HUES64 (cell line): ENCODE results near the gene POU3F4. TPM values are rescaled to one million over a fixed set of nuclear protein-coding genes. Genes with fewer than 3 reads are reported as not detected.

Experiments used
- H3K27ac ChIP-seq: 2 replicates; pipeline ENCODE4 v1.7.0; 2013; ENCODE audit warnings: low read depth, low read length, inconsistent platforms
- H3K27me3 ChIP-seq: 2 replicates; pipeline ENCODE4 v1.6.1; 2013; ENCODE audit warnings: mild to moderate bottlenecking, low read length; ENCODE audit not compliant: insufficient read depth
- H3K36me3 ChIP-seq: 2 replicates; pipeline ENCODE4 v1.6.1; 2013; ENCODE audit warnings: mild to moderate bottlenecking, low read length; ENCODE audit not compliant: insufficient read depth
- H3K4me1 ChIP-seq: 2 replicates; pipeline ENCODE4 v1.6.1; 2013; ENCODE audit warnings: mild to moderate bottlenecking, low read length, moderate library complexity; ENCODE audit not compliant: insufficient read depth
- H3K4me3 ChIP-seq: 2 replicates; pipeline ENCODE4 v1.5.1; 2013; ENCODE audit warnings: mild to moderate bottlenecking, low read length, moderate library complexity
- H3K9ac ChIP-seq: 2 replicates; pipeline ENCODE4 v1.6.1; 2013; ENCODE audit warnings: mild to moderate bottlenecking, low read depth, low read length
- H3K9me3 ChIP-seq: 2 replicates; pipeline ENCODE4 v1.6.1; 2013; ENCODE audit warnings: low read depth, low read length; ENCODE audit not compliant: insufficient read depth
- WGBS: fragments of 150-250, 120-280 bp; methylation state at CpG from one replicate; pipeline ENCODE4 v1.1.7; 2013; ENCODE audit warnings: missing lambda C conversion rate; 5-methylcytosine and 5-hydroxymethylcytosine counted together
- polyA plus RNA-seq, 2 experiments: library from polyadenylated mRNA; stranded (reverse); fragments of 50-300 nt; gene quantifications; one replicate each; pipeline ENCODE4 v1.2.3, GENCODE V29; 2013

Gene POU3F4
- 0.95 TPM for polyA plus RNA-seq (2013, experiment 1 of 2)
- 2.3 TPM for polyA plus RNA-seq (2013, experiment 2 of 2)

DNA sequence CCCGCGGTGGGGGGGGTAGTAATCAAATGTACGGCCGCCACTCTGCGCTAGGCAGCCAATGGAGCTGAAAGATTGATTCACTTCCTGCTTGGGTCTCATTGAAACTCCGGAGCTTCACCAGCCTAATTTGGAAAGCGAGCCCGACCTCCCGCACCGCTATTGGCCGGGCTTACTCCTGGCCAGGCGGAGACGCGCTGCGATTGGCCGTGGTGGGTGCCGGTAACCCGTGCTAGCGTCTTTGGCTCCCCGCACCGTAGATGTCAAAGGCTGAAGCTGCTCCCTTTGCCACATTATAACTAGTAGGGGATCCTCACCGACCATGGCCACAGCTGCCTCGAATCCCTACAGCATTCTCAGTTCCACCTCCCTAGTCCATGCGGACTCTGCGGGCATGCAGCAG, at the start of gene POU3F4:
TSS of gene POU3F4 (plus strand) at position 285 of the 400 bp plus-strand sequence. CDS start at position 320, 35 bp downstream.
- Histone ChIP-seq H3K9me3 (no peaks in the 10 kb centered on the region), H3K9ac (no peak within 1 kb of the TSS), H3K27me3 (peaks cover 84% of the 10 kb centered on the region), H3K4me1 (peaks cover 27% of the 10 kb centered on the region), H3K27ac (no peak within 1 kb of the TSS), H3K36me3 (no peaks in the 10 kb centered on the region), H3K4me3 (peak within 1 kb of the TSS; percentile 52)
- WGBS = 64% methylated on average over 25 of the region's 25 CpGs

DNA sequence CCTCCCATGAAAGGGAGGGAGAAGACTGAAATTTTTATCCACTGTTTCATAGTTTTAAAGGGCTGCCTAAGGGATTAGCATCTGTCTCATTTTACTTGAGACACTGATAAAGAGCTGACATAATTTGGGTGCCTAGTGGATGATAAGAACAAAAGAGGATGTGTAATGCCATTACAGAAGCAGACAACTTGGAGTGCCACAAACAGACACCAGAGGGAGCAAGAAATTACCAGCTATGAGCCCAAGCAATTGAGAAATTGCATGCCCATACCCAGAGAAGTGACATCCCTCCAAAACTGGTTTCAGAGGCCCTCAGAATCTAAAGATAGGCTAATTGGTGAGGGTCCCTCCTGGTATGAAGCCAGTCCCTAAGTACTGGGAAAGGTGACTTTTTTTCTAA, 38.5 kb upstream of the POU3F4 start:
- H3K9me3 ChIP-seq = no peaks in the 10 kb centered on the region
- no peak overlapping the region for H3K9ac ChIP-seq
- no peaks in the 10 kb centered on the region for H3K27me3 ChIP-seq
- H3K4me1 ChIP-seq = no peaks in the 10 kb centered on the region
- H3K36me3 ChIP-seq = no peaks in the 10 kb centered on the region
- H3K27ac ChIP-seq = no peak overlapping the region
- H3K4me3 ChIP-seq = no peak overlapping the region

DNA sequence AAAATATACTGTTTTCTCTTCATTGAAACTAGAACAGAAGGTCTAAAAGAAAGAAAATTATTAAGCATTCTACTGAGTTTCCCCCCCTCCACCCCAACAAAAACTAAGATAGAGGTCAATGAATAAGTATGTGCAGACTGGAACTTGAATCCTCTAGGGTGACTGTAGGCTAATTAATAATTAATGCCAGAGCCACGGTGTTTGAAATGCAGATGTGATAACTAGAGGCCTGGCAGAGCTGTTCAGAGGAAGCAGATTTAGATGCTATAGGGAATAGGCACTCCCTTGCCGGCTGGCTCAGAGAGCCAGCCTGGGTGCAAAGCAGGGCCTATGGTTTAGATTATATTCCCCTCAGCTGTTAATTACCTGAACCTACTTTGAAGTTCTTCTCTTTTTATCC, 12.2 kb upstream of the POU3F4 start:
- H3K36me3 ChIP-seq = no peaks in the 10 kb centered on the region
- H3K27ac ChIP-seq = no peak overlapping the region
- H3K9me3 ChIP-seq = no peaks in the 10 kb centered on the region
- peaks cover 9% of the 10 kb centered on the region; the same call in 1 of the 2 replicates for H3K4me1 ChIP-seq
- no peak overlapping the region for H3K9ac ChIP-seq
- H3K4me3 ChIP-seq = no peak overlapping the region
- no peaks in the 10 kb centered on the region for H3K27me3 ChIP-seq
- WGBS = 56% methylated on average over 1 of the region's 2 CpGs

DNA sequence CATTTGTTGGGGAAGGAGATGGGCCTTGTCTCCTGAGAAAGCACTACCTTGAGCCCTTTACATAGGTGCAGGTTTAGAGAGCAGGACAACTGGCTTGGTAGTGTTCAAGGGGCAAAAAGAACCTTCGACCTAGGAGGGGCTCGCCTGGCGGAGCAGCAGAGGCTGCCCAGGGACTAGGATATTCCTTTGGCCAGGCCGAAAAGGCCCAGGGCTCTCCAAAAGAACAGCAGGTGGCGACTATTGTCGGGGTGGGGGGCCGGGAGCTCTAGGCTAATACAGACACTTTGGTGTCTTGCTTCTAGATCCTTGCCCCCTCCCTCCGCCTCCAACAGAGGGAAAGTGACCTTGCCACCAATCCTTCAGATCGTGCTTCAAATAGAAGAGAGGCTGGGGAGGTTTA, 7.1 kb upstream of the POU3F4 start:
- WGBS = 55% methylated on average over 8 of the region's 9 CpGs
- Histone ChIP-seq H3K36me3 (no peaks in the 10 kb centered on the region), H3K4me3 (peak overlapping the region; percentile 41), H3K4me1 (peaks cover 32% of the 10 kb centered on the region), H3K27ac (no peak overlapping the region), H3K9ac (no peak overlapping the region), H3K9me3 (no peaks in the 10 kb centered on the region), H3K27me3 (peaks cover 50% of the 10 kb centered on the region)

DNA sequence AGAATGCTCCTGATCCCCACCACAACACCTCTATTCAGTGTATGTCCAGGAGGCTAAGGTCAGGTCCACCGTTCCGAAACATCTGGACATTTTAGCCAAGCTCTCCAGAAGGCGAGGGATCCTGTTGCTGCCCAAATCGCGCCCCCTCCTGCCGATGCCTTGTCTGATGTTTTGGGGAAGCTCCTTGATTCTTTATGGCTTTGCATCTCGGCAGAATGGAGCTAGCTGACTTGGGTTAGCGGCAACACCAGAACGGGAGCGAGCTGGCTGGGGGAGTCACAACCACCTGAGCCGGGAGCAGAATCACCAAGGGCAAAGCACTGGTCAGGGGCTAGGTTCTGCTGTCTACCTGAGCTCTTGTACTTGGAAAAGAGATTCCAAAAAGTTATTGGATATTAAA, 6.6 kb upstream of the POU3F4 start:
- Histone ChIP-seq H3K27ac (no peak overlapping the region), H3K4me1 (peaks cover 37% of the 10 kb centered on the region), H3K9me3 (no peaks in the 10 kb centered on the region), H3K4me3 (peak overlapping the region; percentile 41), H3K36me3 (no peaks in the 10 kb centered on the region), H3K9ac (no peak overlapping the region), H3K27me3 (peaks cover 55% of the 10 kb centered on the region)
- WGBS = 71% methylated on average over 11 of the region's 11 CpGs

DNA sequence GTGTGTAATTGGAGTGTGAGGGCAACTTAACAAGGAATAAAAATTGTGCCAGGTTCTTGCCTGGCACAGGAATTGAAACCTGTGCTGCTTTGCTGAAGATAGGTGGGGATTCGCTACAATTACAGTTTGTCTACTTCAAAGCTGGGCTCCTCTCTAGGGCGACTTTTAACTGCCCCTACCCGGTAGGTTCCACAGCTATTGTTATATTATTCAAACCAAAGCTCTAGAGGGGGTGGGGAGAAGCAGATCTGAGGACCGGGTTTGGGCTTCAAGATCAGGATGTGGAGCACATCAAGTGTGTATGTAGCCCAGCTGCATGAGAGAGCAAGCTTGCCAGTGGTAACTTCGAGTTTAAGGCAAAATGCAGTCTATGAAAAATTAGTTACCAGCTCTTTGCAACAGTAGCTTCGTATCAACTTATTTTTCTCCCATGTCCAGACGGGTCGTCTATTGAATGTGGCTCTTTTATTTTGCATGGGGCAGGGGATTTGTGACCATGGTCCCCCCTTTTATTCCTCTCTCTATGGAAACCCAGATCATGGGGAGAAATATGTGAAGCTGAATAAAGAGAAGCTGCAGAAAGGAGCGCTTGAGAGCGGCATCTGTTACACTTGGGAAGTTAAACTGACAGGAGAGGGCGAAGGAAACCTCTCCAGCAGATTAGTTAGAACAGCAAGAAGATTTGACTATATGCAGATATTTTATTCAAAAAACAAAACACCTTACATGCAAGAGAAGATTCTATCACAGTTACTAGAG, 3.2 kb upstream of the POU3F4 start:
- no peaks in the 10 kb centered on the region for H3K9me3 ChIP-seq
- no peak overlapping the region for H3K27ac ChIP-seq
- H3K36me3 ChIP-seq = no peaks in the 10 kb centered on the region
- H3K4me3 ChIP-seq = peak overlapping the region; percentile 37
- no peak overlapping the region for H3K9ac ChIP-seq
- H3K4me1 ChIP-seq = peaks cover 38% of the 10 kb centered on the region
- peaks cover 87% of the 10 kb centered on the region for H3K27me3 ChIP-seq
- 46% methylated on average over 6 of the region's 11 CpGs for WGBS

DNA sequence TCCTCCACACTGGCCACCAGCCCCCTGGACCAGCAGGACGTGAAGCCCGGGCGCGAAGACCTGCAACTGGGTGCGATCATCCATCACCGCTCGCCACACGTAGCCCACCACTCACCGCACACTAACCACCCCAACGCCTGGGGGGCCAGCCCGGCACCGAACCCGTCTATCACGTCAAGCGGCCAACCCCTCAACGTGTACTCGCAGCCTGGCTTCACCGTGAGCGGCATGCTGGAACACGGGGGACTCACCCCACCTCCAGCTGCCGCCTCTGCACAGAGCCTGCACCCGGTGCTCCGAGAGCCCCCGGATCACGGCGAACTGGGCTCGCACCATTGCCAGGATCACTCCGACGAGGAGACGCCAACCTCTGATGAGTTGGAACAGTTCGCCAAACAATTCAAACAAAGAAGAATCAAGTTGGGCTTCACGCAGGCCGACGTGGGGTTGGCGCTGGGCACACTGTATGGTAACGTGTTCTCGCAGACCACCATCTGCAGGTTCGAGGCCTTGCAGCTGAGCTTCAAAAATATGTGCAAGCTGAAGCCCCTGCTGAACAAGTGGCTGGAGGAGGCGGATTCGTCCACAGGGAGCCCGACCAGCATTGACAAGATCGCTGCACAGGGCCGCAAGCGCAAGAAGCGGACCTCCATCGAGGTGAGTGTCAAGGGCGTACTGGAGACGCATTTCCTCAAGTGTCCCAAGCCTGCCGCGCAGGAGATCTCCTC, 600 bp downstream of the POU3F4 start:
- Histone ChIP-seq H3K4me3 (peak overlapping the region; percentile 52), H3K9ac (no peak overlapping the region), H3K36me3 (no peaks in the 10 kb centered on the region), H3K4me1 (peaks cover 27% of the 10 kb centered on the region), H3K27me3 (peaks cover 78% of the 10 kb centered on the region), H3K27ac (no peak overlapping the region), H3K9me3 (no peaks in the 10 kb centered on the region)
- 58% methylated on average over 50 of the region's 50 CpGs for WGBS

DNA sequence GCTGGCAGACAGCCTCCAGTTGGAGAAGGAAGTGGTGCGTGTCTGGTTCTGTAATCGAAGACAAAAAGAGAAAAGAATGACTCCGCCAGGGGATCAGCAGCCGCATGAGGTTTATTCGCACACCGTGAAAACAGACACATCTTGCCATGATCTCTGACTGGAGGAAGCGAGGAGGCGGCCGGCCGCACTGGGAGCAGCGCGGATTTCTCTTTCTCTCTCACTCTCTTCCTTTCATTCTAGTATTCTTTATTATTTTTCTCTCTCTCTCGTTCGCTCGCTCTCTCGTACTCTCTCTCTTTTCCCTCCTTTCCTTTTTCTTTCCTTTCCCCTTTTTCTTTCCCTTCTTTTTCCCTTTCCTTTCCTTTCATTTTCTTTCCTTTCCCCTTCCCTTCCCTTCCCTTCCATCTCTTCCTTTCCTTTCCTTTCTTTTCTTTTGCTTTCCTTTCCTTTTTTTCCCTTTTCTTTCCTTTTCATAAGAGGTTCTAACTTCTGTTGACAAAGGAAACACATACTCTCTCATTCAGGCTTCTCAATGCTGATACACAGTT, 1.2 kb downstream of the POU3F4 start:
- Histone ChIP-seq H3K27ac (no peak overlapping the region), H3K4me3 (peak overlapping the region; percentile 52), H3K9me3 (no peaks in the 10 kb centered on the region), H3K27me3 (peaks cover 71% of the 10 kb centered on the region), H3K4me1 (peaks cover 29% of the 10 kb centered on the region), H3K36me3 (no peaks in the 10 kb centered on the region), H3K9ac (no peak overlapping the region)
- 55% methylated on average over 16 of the region's 16 CpGs for WGBS

DNA sequence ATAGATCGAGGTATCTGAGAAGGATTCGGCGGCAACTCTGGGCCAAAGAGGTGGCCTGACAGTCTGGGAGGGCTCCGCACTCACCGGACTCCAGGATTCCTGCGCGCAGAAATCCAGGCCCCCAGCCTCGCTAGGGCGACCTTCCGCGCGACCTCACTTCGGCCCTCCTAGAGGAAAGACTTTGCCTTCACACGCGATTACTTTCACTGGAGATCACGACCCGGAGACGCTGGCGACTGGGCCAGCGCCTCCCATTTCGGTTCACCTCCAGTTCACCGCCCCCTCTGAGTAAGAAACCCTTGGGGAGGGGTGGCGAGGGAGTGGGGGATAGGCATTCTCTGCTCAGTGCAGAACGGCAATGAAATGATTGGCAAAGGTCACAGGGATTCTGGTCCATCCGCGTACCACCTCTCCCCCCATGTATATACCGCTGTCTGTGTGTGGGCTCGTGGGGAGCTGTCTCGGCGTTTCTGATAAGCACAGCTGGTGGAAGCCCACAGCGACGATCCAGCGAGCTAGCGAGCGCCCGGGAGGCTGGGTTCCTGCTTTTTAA, 2.5 kb downstream of the POU3F4 start:
- no peaks in the 10 kb centered on the region for H3K9me3 ChIP-seq
- no peak overlapping the region for H3K27ac ChIP-seq
- H3K4me3 ChIP-seq = peak overlapping the region; percentile 63
- 56% methylated on average over 28 of the region's 36 CpGs for WGBS
- no peaks in the 10 kb centered on the region for H3K36me3 ChIP-seq
- peak overlapping the region; percentile 31; the same call in 1 of the 2 replicates for H3K9ac ChIP-seq
- peaks cover 59% of the 10 kb centered on the region for H3K27me3 ChIP-seq
- H3K4me1 ChIP-seq = peaks cover 29% of the 10 kb centered on the region

DNA sequence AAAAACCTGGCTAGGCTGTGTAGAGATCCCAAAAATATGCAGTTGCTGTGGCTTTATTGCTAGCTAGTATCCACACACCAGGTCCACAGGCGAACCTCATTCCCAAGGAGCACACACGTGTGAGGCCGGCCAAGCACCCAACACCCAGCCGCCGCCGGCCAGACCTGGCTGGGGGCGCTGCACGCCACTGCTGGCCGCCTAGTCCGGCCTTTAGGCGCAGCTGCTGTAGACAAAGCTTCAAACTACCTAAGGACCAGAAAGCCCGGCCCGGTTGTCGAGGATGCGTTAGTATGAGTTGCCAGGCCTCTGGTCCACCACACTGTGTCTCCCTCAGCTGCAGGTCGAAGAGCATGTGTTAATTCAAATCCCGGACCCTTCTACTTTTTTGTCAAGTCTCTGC, 3.1 kb downstream of the POU3F4 start:
- Histone ChIP-seq H3K27ac (no peak overlapping the region), H3K4me1 (peaks cover 24% of the 10 kb centered on the region), H3K4me3 (peak overlapping the region; percentile 63), H3K36me3 (no peaks in the 10 kb centered on the region), H3K27me3 (peaks cover 52% of the 10 kb centered on the region), H3K9me3 (no peaks in the 10 kb centered on the region), H3K9ac (no peak overlapping the region)
- 57% methylated on average over 16 of the region's 17 CpGs for WGBS

DNA sequence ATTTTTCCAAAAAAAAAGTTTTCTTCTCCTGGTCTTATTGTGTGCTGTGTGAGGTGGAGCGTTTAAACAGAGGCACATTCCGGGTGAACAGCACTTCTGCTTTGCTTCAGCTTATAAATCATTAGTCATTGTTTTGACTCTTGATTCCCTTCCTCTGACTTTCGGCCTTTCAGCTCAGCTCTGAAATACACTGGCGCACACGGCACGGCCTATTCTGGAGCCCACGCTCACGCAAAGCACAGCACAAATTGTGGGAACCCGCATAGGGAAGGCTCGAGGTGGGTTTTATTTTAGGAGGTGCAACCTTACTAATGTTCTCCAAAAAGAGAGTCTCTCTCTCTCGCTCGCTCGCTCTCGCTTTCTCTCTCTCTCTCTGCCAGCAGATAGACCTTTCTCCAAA, 4.0 kb downstream of the POU3F4 start:
- peaks cover 26% of the 10 kb centered on the region; the same call in 1 of the 2 replicates for H3K4me1 ChIP-seq
- no peak overlapping the region for H3K9ac ChIP-seq
- 95% methylated on average over 14 of the region's 14 CpGs for WGBS
- H3K36me3 ChIP-seq = no peaks in the 10 kb centered on the region
- H3K4me3 ChIP-seq = no peak overlapping the region
- peaks cover 43% of the 10 kb centered on the region for H3K27me3 ChIP-seq
- no peak overlapping the region for H3K27ac ChIP-seq
- no peaks in the 10 kb centered on the region for H3K9me3 ChIP-seq
